Omental fat pad (tissue), 4 donors: Measurements from ENCODE around the gene ZC3HAV1. TPM values are rescaled to one million over a fixed set of nuclear protein-coding genes. Genes with fewer than 3 reads are reported as not detected.
"Not testable (repeated sequence)": the region's sequence is repeated elsewhere in the genome, so short reads cannot be mapped to it uniquely, and the experiment has no call there.

ENCODE experiments used
- ATAC-seq: fragments of 150-250 bp; one replicate; pipeline ENCODE4 v1.9.1; 2016; ENCODE audit warnings: mild to moderate bottlenecking, moderate library complexity; ENCODE audit not compliant: low FRiP score
- DNase-seq: peaks from one replicate; pipeline ENCODE4 v3.0.0-alpha.2; 2019; ENCODE audit warnings: low spot score
- CTCF ChIP-seq, 3 donors: fragments of 450-650 bp; IDR thresholded peaks; one replicate each; pipeline ENCODE4 v1.5.1; 2016 to 2017; ENCODE audit warnings: antibody characterized with exemption in 3 of 3, mild to moderate bottlenecking in 3 of 3, moderate library complexity in 2 of 3
- total RNA-seq, 4 donors: library from RNA; depleted of rRNA; stranded (reverse); fragments of >200 nt; gene quantifications; one replicate each; pipeline ENCODE4 v1.1.0, GENCODE V29; 2016

Gene ZC3HAV1
- total RNA-seq, 4 donors from 2014 or later = 31.3 to 58.8 (median 50.8) TPM

- no peak for ATAC-seq
- TF ChIP-seq CTCF (IDR thresholded peaks at IDR 0.05) = no peak
- DNase-seq = no peak
Measured at GRCh38 chr7:139094030-139094429, 15.5 kb downstream of the ZC3HAV1 start.

GRCh38 chr7:139093512-139093911 is 16.0 kb downstream of the ZC3HAV1 start:
- not testable (repeated sequence) for ATAC-seq, DNase-seq

GRCh38 chr7:139092090-139092796 is 17.3 kb downstream of the ZC3HAV1 start:
- TF ChIP-seq CTCF (IDR thresholded peaks at IDR 0.05) = no peak
- DNase-seq = no peak
- ATAC-seq = no peak

GRCh38 chr7:139091677-139091996 is 17.9 kb downstream of the ZC3HAV1 start:
- DNase-seq (no peak), ATAC-seq (no peak)
- no peak for TF ChIP-seq CTCF (IDR thresholded peaks at IDR 0.05)

- DNase-seq = no peak
Measured at GRCh38 chr7:139089118-139089517, 20.4 kb downstream of the ZC3HAV1 start.

GRCh38 chr7:139088268-139088667 is 21.3 kb downstream of the ZC3HAV1 start:
- DNase-seq = no peak
- no peak for TF ChIP-seq CTCF (IDR thresholded peaks at IDR 0.05)
- no peak for ATAC-seq

More at GRCh38 chr7:139089118-139089517, 20.4 kb downstream of the ZC3HAV1 start:
- no peak for ATAC-seq
- no peak for TF ChIP-seq CTCF (IDR thresholded peaks at IDR 0.05)

- ATAC-seq = no peak
- no peak for TF ChIP-seq CTCF (IDR thresholded peaks at IDR 0.05)
Measured at GRCh38 chr7:139087212-139087611, 22.3 kb downstream of the ZC3HAV1 start.

More at GRCh38 chr7:139087212-139087611, 22.3 kb downstream of the ZC3HAV1 start:
- DNase-seq = no peak
